Keratinocyte (primary cell): ENCODE results near the gene APOL1.

Experiments used
- EZH2 ChIP-seq: IDR thresholded peaks from one replicate; pipeline ENCODE4 v1.6.1; 2012; ENCODE audit warnings: inconsistent platforms, mild to moderate bottlenecking, low read length, moderate library complexity
- TF ChIP-seq, protein P1 (sequence below), 3 experiments: IDR thresholded peaks in 1 of 3; conservative IDR thresholded peaks in 1 of 3; optimal IDR thresholded peaks in 1 of 3; 2 replicates in 2 of 3; 3 replicates in 1 of 3; pipeline versions ENCODE3 to v1.5.1; 2011; ENCODE audit warnings: low read length in 3 of 3, mild to moderate bottlenecking in 3 of 3, moderate library complexity in 2 of 3, control low read depth in 1 of 3, inconsistent platforms in 1 of 3; ENCODE audit not compliant: insufficient read depth in 2 of 3; ENCODE audit errors: extremely low read depth in 1 of 3

DNA sequence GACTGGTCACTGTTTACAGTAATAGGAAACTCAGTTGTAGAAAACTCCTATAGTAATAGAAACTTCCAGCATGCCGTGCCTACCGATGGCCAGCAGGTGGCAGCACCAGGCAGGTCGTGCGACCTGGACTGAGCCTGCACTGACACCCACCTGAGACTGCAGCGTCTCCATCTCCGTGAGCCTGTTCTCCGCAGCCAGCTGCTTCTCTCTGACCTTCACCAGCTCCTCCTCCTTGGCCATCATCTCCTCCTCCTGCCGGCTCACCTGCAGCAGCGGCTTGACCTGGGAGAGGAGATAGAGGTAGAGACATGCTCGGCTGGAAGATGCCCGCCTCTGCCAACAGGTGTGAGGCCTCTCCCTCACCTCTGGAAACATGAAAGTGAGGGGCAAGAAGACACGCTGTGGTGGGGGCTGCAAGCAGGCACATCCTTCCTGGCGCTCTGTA, 48.5 kb downstream of the APOL1 start:
- TF ChIP-seq, protein P1, sequence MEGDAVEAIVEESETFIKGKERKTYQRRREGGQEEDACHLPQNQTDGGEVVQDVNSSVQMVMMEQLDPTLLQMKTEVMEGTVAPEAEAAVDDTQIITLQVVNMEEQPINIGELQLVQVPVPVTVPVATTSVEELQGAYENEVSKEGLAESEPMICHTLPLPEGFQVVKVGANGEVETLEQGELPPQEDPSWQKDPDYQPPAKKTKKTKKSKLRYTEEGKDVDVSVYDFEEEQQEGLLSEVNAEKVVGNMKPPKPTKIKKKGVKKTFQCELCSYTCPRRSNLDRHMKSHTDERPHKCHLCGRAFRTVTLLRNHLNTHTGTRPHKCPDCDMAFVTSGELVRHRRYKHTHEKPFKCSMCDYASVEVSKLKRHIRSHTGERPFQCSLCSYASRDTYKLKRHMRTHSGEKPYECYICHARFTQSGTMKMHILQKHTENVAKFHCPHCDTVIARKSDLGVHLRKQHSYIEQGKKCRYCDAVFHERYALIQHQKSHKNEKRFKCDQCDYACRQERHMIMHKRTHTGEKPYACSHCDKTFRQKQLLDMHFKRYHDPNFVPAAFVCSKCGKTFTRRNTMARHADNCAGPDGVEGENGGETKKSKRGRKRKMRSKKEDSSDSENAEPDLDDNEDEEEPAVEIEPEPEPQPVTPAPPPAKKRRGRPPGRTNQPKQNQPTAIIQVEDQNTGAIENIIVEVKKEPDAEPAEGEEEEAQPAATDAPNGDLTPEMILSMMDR (optimal IDR thresholded peaks at IDR 0.05 in 1 of 3, IDR thresholded peaks at IDR 0.05 in 1 of 3, conservative IDR thresholded peaks at IDR 0.05 in 1 of 3; ENCODE audit: extremely low read depth in 1 of 3, insufficient read depth in 2 of 3, low read length in 3 of 3), result peak; percentile 87 to 96 (median 94)
- no peak for TF ChIP-seq EZH2
